GM21367 (cell line): ENCODE data around the gene R3HDM4.

Source experiments
- ATAC-seq: cut with Tn5 transposase; IDR thresholded peaks from one replicate; pipeline ENCODE4 v1.9.1; 2021; ENCODE audit not compliant: unreplicated experiment

R3HDM4 gene

DNA sequence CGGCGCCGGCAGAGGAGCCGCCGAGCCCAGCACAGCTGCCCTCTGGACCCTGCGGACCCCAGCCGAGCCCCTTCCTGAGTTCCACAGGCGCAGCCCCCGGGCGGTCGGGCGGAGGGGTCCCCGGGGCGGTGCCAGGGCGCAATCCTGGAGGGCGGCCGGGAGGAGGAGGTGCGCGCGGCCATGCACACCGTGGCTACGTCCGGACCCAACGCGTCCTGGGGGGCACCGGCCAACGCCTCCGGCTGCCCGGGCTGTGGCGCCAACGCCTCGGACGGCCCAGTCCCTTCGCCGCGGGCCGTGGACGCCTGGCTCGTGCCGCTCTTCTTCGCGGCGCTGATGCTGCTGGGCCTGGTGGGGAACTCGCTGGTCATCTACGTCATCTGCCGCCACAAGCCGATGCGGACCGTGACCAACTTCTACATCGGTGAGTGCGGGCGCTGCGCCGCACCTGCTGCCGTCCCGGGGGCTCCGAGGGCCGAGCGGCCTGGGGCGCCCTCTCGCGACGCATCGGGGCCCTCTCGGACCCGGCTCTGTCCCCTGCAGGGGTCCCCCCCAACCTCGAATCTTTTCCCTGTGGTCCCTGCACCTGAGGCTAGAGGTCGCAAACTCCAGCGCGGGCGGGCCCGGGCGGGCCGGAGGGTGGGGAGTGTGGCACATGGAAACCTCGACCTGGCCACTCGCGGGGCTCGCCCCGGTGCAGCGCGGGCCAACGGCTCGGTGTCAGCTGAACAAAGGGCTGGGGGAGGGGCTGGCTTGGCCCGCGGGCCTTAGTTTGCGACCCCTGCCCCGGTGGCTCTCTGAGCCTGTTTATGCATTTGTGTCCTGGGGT lies 4.5 kb upstream of the R3HDM4 start, which contains the start of gene KISS1R:
Gene KISS1R, plus strand, starts transcription at position 11 of the 829 bp plus-strand sequence. Its CDS starts 170 bp downstream, at position 181.
- ATAC-seq = no peak

DNA sequence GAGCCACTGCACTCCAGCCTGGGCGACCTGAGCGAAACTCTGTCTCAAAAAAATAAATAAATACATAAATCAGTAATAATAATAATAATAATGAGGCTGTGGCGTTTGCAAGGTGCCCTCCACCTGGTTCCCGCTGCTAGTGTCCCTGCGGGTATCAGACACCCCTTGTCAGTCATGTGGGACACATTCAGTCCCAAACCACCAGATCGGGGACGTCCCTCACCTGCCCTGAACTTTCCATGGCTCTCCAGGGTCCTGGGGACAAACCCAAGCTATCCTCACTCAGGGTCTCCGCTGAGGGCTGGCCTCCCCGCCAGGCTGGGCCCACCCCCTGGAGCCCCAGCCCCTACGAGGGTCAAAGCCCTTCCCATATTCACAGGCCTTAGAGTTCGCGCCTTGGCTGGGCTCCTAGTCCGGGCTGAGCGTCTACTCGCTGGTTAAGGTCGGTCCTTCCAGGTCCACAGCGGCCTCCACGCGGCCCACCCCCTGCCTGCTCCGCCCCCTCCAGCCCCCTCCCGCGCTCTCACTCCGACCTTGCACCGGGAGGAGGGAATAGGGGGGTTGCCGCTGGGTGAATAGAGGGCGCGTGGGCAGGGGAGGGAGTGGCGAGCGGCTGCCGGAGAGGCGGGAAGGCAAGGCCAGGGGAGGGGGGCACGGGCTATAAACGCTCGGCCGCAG lies 3.8 kb upstream of the R3HDM4 start:
- ATAC-seq = no peak

DNA sequence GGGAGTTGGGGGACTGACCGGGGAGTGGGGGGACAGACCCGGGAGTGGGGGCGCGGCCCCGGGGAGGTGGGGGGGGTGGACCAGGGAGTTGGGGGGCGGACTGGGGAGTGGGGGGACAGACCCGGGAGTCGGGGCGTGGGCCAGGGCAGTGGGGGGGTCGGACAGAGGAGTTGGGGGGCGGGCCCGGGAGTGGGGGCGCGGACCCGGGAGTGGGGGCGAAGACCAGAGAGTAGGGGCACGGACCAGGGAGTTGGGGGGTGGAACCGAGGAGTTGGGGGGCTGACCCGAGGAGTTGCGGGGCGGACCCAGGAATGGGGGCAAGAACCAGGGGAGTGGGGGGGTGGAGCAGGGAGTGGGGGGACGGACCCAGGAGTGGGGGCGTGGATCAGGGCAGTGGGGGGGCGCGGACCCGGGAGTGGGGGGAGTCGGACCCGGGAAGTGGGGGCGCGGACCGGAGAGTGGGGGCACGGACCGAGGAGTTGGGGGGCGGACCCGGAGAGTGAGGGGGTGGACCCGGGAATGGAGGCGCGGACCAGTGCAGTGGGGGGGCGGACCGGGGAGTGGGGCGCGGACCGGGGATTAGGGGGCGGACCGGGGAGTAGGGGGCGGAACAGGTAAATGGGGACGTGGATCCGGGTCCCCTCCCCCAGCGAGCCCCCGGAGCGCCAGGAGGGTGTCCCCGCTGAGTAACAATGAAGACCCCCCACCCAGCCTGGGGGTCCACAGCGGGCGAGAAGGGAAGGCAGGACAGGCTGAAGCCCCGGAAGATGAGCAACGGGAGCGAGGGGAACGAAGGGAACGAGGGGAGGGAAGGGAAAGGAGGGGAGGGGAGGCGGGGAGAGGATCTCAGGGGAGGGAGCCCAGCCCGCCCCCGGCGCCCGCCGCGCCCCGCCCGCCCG lies 589 bp downstream of the R3HDM4 start:
- no peak for ATAC-seq

DNA sequence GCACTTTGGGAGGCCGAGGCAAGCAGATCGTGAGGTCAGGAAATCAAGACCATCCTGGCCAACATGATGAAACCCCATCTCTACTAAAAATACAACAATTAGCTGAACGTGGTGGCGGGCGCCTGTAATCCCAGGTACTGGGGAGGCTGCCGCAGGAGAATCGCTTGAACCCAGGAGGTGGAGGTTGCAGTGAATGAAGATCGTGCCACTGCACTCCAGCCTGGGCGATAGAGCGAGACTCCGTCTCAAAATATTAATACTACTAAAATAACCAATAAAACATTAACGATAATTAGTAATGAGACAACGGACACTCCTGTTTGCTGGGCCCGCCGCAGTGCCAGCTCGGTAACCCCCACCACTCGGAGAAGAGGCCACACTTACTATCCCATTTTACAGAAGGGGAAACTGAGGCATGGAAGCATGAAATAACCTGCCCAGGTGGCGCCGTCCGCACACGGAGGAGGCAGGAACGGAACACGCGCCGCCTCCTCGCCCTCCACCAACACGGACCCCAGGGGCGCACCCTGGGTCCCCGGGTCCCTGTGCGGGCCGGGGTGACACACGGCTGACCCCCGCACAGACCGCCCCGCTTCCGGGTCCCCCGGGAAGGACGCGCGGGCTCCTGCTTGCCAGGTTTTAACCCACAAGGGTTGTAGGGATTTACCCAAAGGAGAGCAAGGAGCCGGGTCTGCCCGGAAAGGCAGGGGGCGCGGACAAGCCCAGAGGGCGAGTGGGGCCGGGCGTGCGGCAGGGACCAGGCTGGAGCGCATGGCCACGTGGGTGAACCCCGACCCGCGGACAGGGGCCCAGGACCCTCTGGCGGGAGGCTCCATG lies 1.6 kb downstream of the R3HDM4 start:
- no peak for ATAC-seq

DNA sequence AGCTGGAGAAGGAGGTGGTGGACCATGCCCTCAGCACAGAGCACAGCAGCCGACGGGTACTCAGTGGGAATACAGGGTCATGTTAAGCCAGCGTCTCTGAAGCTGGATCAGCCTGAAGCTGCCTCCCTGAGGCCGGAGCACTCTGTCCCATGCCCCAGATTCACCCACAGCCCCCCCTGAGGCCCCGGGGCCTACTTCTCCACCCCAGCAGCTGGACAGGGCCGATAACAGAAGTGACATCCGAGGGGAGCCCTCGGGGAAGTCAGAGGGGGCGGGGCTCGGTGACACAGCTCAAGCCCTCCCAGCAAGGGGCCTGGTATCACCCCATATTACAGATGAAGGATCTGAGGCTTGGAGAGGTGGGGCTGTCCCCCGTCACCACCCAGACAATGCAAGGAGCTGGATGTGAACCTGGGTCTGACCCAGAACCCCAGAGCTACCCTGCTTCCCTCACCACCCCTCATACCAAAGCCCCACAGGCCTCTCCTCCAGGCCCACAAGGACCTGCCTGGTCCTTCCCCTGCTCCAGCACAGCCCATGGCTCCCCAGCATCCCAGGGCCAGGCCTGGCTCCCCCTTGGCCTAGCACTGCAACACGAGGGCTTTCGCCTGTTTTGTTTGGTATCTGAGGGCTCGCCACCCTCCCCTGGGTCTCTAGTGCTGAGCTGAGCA lies 5.7 kb downstream of the R3HDM4 start:
- ATAC-seq = no peak

GRCh38 chr19:906480-906879 lies 6.5 kb downstream of the R3HDM4 start:
- no peak for ATAC-seq

- ATAC-seq = no peak
Measured at GRCh38 chr19:904545-904944, 8.5 kb downstream of the R3HDM4 start.

GRCh38 chr19:903266-903797 lies 9.7 kb downstream of the R3HDM4 start:
- no peak for ATAC-seq

GRCh38 chr19:902446-903226 lies 10.4 kb downstream of the R3HDM4 start:
- no peak for ATAC-seq

GRCh38 chr19:902093-902370 lies 11.0 kb downstream of the R3HDM4 start:
- ATAC-seq = no peak

DNA sequence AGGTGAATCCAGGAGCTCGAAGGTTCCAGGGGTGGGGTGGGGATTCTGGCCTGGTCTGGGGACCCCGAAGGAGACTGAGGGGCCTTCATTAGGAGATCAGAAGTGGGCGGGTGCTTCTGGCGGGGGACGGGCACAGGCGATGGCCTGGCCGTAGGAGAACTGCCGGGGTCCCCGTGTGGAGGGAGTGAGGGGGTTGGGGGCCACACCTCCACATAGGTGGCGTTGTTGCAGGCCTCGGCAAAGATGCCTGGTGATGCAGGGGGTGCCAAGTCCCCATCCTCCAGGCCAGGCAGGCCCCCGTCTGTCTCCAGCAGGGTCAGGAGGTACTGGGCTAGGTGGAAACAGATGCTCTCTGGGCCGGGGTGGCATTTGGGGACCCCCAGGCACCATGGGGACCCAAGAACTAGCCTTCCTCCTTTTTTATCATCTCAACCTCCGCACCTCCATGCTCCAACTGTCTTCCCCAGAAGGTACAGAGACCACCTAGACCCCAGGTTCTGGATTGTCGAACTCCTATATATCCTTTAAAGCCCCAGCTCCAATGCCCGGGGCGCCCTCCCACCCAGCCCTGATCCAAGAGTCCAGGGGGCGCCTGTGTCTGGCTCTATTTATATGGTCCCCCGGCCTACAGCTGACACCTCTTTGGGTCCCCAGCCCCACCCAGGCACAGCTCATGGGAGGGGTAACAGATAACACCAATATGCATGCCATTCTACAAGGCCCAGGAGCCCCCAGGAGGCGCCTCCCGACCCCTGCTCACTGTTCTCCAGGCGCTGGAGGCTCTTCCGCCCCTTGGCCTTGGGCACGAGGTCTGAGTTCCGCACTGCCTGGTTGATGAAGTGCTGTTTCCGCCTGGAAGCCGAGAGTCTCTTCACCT lies 11.6 kb downstream of the R3HDM4 start:
- no peak for ATAC-seq

DNA sequence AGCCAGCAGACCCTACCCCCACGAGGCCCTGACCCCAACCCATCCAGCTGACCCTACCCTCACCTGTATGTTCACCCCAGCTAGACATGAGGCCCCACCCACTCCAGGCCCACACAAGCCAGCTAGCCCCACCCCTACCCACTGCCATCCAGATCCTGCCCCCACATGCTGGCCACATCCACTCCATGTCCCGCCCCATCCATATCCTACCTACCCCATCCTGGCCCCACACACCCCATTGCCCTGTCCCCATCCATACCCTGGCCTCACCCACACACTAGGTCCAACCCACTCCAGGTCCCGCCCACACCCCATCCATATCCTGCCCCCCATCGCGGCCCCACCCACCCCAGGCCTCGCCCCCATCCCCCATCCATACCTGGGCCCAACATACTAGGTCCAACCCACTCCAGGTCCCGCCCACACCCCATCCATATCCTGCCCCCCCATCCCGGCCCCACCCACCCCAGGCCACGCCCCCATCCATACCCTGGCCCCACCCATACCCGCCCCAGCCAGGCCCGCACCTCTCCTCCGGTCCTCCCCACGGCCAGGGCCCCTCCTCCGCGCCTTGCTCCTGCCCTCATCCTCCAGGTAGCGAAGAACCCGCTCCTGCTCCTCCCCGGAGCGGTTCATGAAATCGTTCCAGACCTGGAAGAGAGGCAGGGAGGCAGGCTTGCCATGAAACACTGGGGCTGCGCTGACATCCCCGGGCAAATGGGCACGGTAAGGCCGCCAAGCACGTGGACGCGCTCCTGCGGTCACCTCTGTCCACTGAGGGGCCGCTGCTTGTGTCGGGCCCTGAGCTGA lies 12.5 kb downstream of the R3HDM4 start:
- ATAC-seq = no peak

DNA sequence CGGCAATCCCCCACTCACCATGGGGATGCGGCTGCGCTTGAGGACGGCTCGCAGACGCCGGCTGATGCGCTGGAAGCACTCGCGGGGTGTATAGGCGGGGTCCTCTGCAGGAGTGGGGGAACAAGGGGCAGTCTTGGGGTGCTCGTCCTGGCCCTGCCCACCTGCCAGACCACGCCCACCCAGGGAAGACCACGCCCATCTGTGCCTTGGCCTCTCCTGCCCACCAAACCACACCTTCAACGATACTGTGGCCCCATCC lies 13.0 kb downstream of the R3HDM4 start:
- no peak for ATAC-seq

DNA sequence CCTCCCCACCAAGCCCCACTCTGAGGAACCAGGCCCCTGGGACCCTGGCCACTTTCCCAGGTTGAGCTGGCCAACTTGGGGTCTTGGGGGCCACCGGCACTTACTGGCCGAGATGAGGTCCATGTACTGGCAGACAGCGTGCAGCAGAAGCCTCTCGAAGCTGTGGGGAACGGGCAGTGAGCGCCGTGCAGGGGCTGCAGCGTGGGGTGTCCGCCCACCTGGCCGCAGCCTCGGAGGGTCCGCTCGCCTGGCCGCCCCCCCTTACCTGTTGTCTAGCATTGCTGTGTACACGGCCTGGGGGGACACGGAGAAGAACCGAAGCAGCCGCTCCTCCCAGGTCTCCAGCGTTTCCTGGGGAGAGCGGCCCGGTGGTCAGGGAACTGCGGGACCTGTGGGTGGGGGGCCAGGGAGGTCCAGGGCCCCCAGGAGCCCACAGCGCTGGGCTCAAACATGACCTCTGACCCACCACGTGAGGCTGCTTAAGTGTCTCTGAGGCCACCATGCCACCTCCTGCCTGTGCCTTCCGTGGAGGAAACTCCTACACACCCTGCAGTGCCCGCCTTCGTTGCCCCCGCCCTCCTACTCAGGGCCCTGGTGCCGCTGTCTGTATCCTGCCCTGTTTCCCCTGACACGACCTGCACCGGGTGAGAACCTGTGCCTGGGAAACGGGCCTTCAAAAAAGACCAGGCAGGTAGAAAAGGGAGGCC lies 13.5 kb downstream of the R3HDM4 start:
- no peak for ATAC-seq

GRCh38 chr19:898663-899062 lies 14.4 kb downstream of the R3HDM4 start:
- no peak for ATAC-seq

- no peak for ATAC-seq
Measured at GRCh38 chr19:897442-898039, 15.5 kb downstream of the R3HDM4 start.

- no peak for ATAC-seq
Measured at GRCh38 chr19:896999-897398, 16.0 kb downstream of the R3HDM4 start.
